ENCODE measurements around the gene MCRIP1.

The MCRIP1 gene

GRCh38 chr17:81860756-81861568 is 27.9 kb upstream of the MCRIP1 start:
- peak; percentile 100 for DNase-seq

GRCh38 chr17:81859906-81860755 is 27.0 kb upstream of the MCRIP1 start, which contains the start of gene P4HB:
Gene P4HB, minus strand, starts transcription at chr17:81860535. Its CDS starts 64 bp downstream, at chr17:81860471.
- DNase-seq, result peak; percentile 24

GRCh38 chr17:81858967-81859905 is 26.1 kb upstream of the MCRIP1 start:
- peak; percentile 28 for DNase-seq

GRCh38 chr17:81858170-81858966 is 25.3 kb upstream of the MCRIP1 start:
- no peak for DNase-seq

- no peak for DNase-seq
These were observed 22.1 kb upstream of the MCRIP1 start for GRCh38 chr17:81854974-81855774.

- no peak for DNase-seq
These were observed 19.1 kb upstream of the MCRIP1 start for GRCh38 chr17:81852237-81852636.

GRCh38 chr17:81851423-81851822 is 18.3 kb upstream of the MCRIP1 start:
- no peak for DNase-seq

- no peak for DNase-seq
These were observed 16.4 kb upstream of the MCRIP1 start for GRCh38 chr17:81849457-81849856.

GRCh38 chr17:81846743-81847689 is 13.9 kb upstream of the MCRIP1 start:
- DNase-seq, result no peak

- DNase-seq, result no peak
These were observed 13.0 kb upstream of the MCRIP1 start for GRCh38 chr17:81845881-81846742.

- no peak for DNase-seq
These were observed 12.3 kb upstream of the MCRIP1 start for GRCh38 chr17:81845361-81845760.

- no peak for DNase-seq
These were observed 11.8 kb upstream of the MCRIP1 start for GRCh38 chr17:81844887-81845286.

- DNase-seq, result no peak
These were observed 11.3 kb upstream of the MCRIP1 start for GRCh38 chr17:81844327-81844851.

- no peak for DNase-seq
These were observed 10.7 kb upstream of the MCRIP1 start for GRCh38 chr17:81843713-81844326.

GRCh38 chr17:81842725-81843504 is 9.8 kb upstream of the MCRIP1 start:
- DNase-seq, result no peak

- no peak for DNase-seq
These were observed 9.3 kb upstream of the MCRIP1 start for GRCh38 chr17:81842378-81842724.

- no peak for DNase-seq
These were observed 8.8 kb upstream of the MCRIP1 start for GRCh38 chr17:81841866-81842265.
